Cortex of kidney (tissue), 1 donor: ENCODE results near the gene CNOT11.

Experiments
- DNase-seq: peaks from one replicate; lab custom pipeline; 2025; lab: John Stamatoyannopoulos, UW

CNOT11 gene

DNA sequence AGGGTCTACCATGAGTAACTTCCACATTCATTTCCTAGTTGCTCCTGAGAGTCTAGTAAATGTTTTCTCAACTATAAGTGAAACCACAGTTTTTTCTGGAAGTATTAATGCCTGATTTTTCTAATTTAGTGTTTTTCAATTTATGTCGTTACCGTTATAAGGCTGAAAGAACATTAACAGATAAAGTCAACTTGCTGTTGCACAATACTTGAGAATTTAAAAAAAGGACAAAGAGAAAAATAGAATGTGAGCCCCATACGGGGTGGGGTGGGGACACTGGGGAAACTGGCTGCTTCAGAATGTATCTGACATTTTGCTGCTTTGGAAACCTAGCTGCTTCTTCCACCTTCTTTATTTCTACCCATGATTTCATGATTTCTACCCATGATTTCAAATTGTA lies 26.2 kb downstream of the CNOT11 start:
- no peak for DNase-seq

DNA sequence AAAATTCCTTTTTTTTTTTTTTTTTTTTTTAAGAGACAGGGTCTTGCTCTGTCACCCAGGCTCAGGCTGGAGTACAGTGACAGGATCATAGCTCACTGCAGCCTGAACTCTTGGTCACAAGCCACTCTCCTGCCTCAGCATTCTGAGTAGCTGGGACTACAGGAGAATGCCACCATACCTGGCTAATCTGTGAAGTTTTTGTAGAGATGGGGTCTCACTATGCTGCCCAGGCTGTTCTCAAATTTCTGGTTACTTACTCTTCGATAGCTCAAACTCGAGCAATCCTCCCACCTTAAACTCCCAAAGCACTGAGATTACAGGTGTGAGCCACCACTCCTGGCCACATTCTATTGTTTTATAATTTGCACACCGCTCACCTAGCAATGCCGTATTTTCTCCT lies 28.8 kb downstream of the CNOT11 start:
- no peak for DNase-seq

GRCh38 chr2:101282980-101283379 lies 30.3 kb downstream of the CNOT11 start:
- no peak for DNase-seq

- no peak for DNase-seq
Observed at GRCh38 chr2:101286684-101287083, 34.0 kb downstream of the CNOT11 start.

DNA sequence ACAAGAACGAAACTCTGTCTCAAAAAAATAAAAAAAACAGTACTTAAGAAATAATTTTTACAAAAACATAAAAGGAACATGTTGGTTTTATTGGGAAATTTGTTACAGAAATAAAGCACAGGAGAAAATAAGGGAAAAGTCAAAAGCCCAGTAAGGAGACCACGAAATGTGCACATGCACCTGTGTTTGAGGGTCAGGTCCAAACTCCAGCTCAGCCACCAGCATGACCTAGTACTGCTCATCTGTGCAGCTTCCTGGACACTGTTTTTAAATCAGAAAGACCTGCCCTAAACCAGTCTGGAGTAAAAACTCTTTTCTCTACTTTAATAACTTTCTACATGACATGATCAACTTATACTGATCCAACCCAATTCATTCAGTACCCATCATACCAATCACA lies 34.6 kb downstream of the CNOT11 start:
- no peak for DNase-seq

GRCh38 chr2:101290711-101291110 lies 38.0 kb downstream of the CNOT11 start:
- DNase-seq: no peak

- no peak for DNase-seq
Observed at GRCh38 chr2:101291973-101292372, 39.3 kb downstream of the CNOT11 start.

GRCh38 chr2:101293544-101293943 lies 40.9 kb downstream of the CNOT11 start:
- DNase-seq: no peak

DNA sequence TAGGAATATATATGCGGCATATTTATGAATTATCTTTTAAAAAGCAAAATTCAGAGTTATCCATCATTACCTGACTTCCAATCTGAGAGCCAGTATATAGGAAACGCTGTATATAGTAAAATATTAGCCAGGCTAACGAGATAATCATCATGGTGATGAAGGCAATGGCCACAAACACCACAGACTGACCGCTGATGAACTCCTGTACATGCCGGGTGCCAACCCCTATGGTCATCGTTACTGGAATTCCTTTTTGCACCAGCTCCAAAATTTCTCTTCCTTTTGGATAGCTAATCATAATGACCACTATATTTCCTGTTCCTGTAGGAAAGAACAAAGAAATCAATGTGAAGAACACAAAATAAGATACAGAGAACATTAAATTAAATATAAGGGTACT lies 42.2 kb downstream of the CNOT11 start:
- DNase-seq: no peak

DNA sequence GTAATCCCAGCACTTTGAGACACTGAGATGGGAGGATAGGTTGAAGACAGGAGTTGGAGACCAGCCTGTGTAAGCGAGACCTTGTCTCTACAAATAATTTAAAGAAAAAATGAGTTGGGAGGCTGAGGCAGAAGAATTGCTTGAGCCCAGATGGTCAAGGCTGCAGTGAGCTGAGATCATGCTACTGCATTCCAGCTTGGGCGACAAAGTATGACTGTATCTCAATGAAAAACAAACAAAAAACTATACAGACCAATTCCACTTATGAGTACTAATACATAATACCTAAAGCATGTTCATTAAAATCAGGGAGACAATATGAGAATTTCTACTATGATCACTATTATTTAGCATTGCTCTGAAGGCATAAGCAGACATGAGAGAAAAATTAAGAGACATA lies 43.2 kb downstream of the CNOT11 start:
- no peak for DNase-seq

- no peak for DNase-seq
Observed at GRCh38 chr2:101296371-101296770, 43.7 kb downstream of the CNOT11 start.

- DNase-seq: no peak
Observed at GRCh38 chr2:101297383-101297782, 44.7 kb downstream of the CNOT11 start.

- DNase-seq: no peak
Observed at GRCh38 chr2:101299604-101300003, 46.9 kb downstream of the CNOT11 start.

- no peak for DNase-seq
Observed at GRCh38 chr2:101300164-101300563, 47.5 kb downstream of the CNOT11 start.

GRCh38 chr2:101300836-101301235 lies 48.1 kb downstream of the CNOT11 start:
- no peak for DNase-seq

GRCh38 chr2:101302016-101302415 lies 49.3 kb downstream of the CNOT11 start:
- no peak for DNase-seq

- DNase-seq: no peak
Observed at GRCh38 chr2:101303688-101304087, 51.0 kb downstream of the CNOT11 start.

DNA sequence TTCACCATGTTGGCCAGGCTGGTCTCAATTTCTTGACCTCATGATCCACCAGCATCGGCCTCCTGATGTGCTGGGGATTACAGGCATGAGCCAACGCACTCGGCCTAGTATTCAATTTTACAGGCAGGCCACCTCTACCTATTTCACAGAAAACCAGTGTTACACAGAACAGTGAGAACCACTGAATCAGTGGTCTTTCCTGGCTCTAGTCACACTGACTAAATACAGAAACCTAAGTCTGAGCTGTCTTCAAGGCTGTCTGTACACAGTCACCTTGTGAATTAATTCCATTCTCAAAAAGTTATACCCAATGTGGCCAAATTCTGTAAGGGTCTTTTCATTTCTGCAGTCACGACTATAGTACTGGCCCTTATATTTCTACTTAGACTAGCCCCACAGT lies 52.3 kb downstream of the CNOT11 start:
- no peak for DNase-seq

DNA sequence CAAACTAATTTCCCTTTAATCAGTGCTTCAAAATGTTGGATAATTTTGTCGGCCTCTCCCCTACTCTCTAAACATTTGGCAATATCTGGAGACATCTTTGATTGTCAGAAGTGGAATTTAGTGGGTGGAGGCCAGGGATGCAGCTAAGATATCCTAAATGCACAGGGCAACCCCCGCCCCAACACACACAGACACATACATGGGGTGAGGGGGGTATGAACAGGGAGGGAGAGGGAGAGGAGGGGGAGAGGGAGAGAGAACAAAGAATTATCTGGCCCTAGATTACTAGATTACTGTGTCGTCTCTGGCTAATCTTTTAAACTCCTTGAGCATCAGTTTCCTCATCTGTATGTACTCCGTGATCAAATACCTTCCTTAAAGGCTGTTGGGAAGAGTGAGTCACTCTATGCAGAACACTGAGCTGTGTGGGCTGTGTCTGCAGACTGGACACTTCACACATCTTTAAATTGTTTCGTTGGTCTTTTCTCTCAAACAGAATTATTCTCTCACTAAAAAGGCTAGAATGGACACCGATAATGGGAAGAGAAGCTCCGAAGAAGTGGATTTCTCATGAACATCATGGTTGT lies 52.9 kb downstream of the CNOT11 start:
- DNase-seq: no peak

GRCh38 chr2:101306410-101306809 lies 53.7 kb downstream of the CNOT11 start:
- no peak for DNase-seq

DNA sequence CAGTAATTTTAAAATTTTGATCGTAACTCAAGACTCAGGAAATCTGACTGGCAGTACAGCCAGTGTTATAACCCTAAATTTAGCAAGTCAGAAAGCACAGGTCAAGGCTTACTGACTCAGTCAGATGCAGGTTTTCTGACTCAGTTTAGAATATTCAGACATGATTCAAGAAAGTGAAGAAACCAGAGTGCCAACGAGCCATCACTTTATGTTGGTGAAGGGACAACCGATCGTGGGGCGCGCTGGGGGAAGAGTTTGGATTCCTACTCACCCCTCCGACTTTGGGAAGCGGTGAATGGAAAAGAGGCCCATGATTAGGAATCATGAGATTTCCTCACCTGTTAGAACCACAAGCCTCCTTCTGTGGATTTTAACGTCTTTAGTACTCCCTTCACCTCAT lies 54.8 kb downstream of the CNOT11 start:
- no peak for DNase-seq

DNA sequence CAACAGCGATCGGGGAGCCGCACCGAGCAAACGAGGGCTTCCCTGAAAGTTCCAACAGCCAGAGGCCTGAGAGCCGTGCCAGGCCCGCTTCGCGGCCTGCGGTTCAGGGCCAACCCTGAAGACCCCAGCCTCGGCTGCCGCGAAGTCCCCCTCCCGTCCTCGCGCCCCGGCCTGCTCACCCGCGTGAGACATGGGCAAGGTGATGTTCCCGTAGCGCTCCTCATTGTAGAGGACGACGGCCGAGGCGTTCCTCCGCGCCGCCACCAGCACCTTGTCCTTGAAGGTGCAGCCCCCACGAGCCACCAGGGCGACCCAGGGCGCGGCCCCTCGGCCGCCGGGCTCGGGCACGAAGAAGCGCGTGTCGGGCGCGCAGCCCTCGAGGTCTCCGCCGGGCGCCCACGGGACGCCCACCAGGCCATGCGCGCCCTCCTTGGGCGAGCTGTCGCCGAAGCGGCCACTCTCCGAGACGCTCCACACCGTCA lies 55.3 kb downstream of the CNOT11 start:
- DNase-seq: no peak

DNA sequence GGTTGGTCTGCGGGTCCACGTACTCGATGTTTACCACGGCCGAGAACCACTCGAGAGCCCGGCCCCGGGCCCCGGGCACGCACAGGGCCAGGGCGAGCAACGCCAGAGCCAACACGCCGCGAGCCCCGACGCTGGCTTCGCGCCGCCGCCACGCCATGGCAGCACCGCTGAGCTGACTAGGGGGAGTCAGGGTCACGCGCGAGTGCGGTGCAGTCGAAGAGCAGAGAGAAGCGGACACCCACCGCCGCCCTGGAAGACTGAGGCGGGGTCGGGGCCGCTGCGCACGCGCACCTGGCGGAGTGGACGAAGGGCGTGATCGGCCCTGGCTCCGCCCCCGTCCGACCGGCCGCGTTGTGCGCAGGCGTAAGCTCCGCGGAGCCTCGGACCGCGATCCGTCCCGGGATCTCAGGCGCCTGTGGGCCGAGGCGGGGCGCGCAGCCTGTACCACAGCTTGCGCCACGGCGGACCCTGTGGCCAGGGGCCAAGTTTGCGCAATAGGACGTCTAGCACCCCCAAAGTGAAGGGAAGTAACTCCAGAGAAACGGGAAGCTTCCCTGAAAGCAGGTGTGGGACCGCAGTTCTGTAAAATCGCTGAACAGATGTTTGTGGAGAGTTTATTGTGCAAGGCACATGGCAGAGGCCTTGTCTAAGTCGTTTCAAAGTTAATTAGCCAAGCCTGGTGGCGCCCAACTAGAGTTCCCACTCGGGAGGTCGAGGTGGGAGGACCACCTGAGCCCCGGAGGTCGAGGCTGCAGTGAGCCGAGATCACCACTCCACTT lies 55.9 kb downstream of the CNOT11 start, which contains the start of gene RNF149:
RNF149 (minus strand) TSS at position 270 of the 779 bp plus-strand sequence; CDS start at position 157, 113 bp downstream.
- no peak for DNase-seq
